K562 (cell line): Measurements from ENCODE around the gene ADM5. TPM values are rescaled to one million over a fixed set of nuclear protein-coding genes. Genes with fewer than 3 reads are reported as not detected.

Experiments
- ADNP ChIP-seq: fragments of 200-800 bp; sonication (Bioruptor generic); IDR thresholded peaks from 2 replicates; pipeline ENCODE4 v1.6.1; 2016; ENCODE audit warnings: missing genetic modification characterization, missing compliant biosample characterization
- ARID1B ChIP-seq: fragments of 450-650 bp; IDR thresholded peaks from 2 replicates; pipeline ENCODE4 v1.6.1; 2016; ENCODE audit warnings: antibody characterized with exemption, mild to moderate bottlenecking, inconsistent platforms
- CCAR2 ChIP-seq: fragments of 200-400 bp; formaldehyde crosslinking; IDR thresholded peaks from 2 replicates; pipeline ENCODE4 v1.6.1; 2017; ENCODE audit warnings: mild to moderate bottlenecking, low read depth, low read length
- FOXJ2 ChIP-seq: fragments of 200-800 bp; sonication (Bioruptor generic); IDR thresholded peaks from 2 replicates; pipeline ENCODE4 v1.6.1; 2016; ENCODE audit warnings: missing genetic modification characterization, missing compliant biosample characterization
- GTF3C2 ChIP-seq: IDR thresholded peaks from 3 replicates; pipeline ENCODE4 v1.6.1; 2011; ENCODE audit warnings: borderline replicate concordance, mild to moderate bottlenecking, moderate library complexity; ENCODE audit not compliant: insufficient read length; ENCODE audit errors: extremely low read depth
- LCOR ChIP-seq: sonication (generic); formaldehyde crosslinking; IDR thresholded peaks from 2 replicates; pipeline ENCODE4 v1.8.0; 2022; ENCODE audit warnings: mild to moderate bottlenecking, missing genetic modification reagents
- PBX2 ChIP-seq, 2 experiments: IDR thresholded peaks in 1 of 2; conservative IDR thresholded peaks in 1 of 2; 2 replicates each; pipeline ENCODE4 v1.6.1; 2016; ENCODE audit warnings: low read depth in 2 of 2, mild to moderate bottlenecking in 1 of 2, missing compliant biosample characterization in 1 of 2, missing genetic modification characterization in 1 of 2, moderate library complexity in 1 of 2
- PHB2 ChIP-seq: fragments of 450-650 bp; IDR thresholded peaks from 2 replicates; pipeline ENCODE4 v1.6.1; 2017; ENCODE audit warnings: low read depth
- RBM34 ChIP-seq: fragments of 200-400 bp; formaldehyde crosslinking; IDR thresholded peaks from 2 replicates; pipeline ENCODE4 v1.6.1; 2018; ENCODE audit warnings: low read length, borderline replicate concordance; ENCODE audit not compliant: insufficient read depth
- RUNX1 ChIP-seq: sonication (generic); IDR thresholded peaks from 2 replicates; pipeline ENCODE4 v1.6.1; 2016; ENCODE audit warnings: antibody characterized with exemption, low read depth
- SMARCB1 ChIP-seq: IDR thresholded peaks from 2 replicates; pipeline ENCODE4 v1.6.1; 2011; ENCODE audit warnings: improper control_type of control experiment, low read depth; ENCODE audit not compliant: insufficient read length
- TAF1 ChIP-seq: IDR thresholded peaks from 2 replicates; pipeline ENCODE4 v1.6.1; 2011; ENCODE audit warnings: mild to moderate bottlenecking, low read length, moderate library complexity; ENCODE audit not compliant: insufficient read depth, control insufficient read depth, severe bottlenecking; ENCODE audit errors: extremely low read depth
- TCF7 ChIP-seq: sonication (generic); IDR thresholded peaks from 2 replicates; pipeline ENCODE4 v1.6.1; 2016; ENCODE audit warnings: antibody characterized with exemption, borderline replicate concordance
- YY1 ChIP-seq, 3 experiments: IDR thresholded peaks; 2 replicates each; pipeline ENCODE4 v1.6.1; 2011; ENCODE audit warnings: low read length in 2 of 3, mild to moderate bottlenecking in 2 of 3, moderate library complexity in 2 of 3, borderline replicate concordance in 1 of 3, control low read depth in 1 of 3, low read depth in 1 of 3; ENCODE audit not compliant: insufficient read depth in 3 of 3, insufficient replicate concordance in 2 of 3, control insufficient read depth in 1 of 3, insufficient read length in 1 of 3; ENCODE audit errors: extremely low read depth in 1 of 3
- ZBTB17 ChIP-seq: fragments of 450-650 bp; formaldehyde crosslinking; IDR thresholded peaks from 2 replicates; pipeline ENCODE4 v1.4.0; 2020; ENCODE audit warnings: mild to moderate bottlenecking
- ZBTB2 ChIP-seq: fragments of 450-650 bp; IDR thresholded peaks from 2 replicates; pipeline ENCODE4 v1.6.1; 2016; ENCODE audit warnings: antibody characterized with exemption
- ZBTB8A ChIP-seq: fragments of 450-650 bp; IDR thresholded peaks from 2 replicates; pipeline ENCODE4 v1.6.1; 2018; ENCODE audit warnings: mild to moderate bottlenecking, moderate library complexity; ENCODE audit not compliant: partially characterized antibody
- ZNF184 ChIP-seq: sonication (generic); formaldehyde crosslinking; IDR thresholded peaks from 2 replicates; pipeline ENCODE4 v1.5.0; 2020; ENCODE audit warnings: missing genetic modification reagents
- ZNF384 ChIP-seq: IDR thresholded peaks from 2 replicates; pipeline ENCODE4 v1.6.1; 2012; ENCODE audit warnings: low read depth, low read length, improper control_type of control experiment
- polyA plus RNA-seq, 8 experiments: library from polyadenylated mRNA; depleted of rRNA in 4 of 8; stranded (reverse) in 5 of 8; unstranded in 3 of 8; fragments of >200 nt; fragmentation: Nextera tagmentation in 2 of 8; fragmentation: Illumina TruSeq in 1 of 8; extraction: Ambion mirVana in 2 of 8; extraction: Trizol in 1 of 8; gene quantifications; 2 replicates each; pipeline versions ENCODE4 v1.2.1 to v1.2.3, GENCODE V29; 2011 to 2014; ENCODE audit warnings: inconsistent platforms in 1 of 8, missing spikeins in 1 of 8
- total RNA-seq, 7 experiments: library from RNA; depleted of rRNA in 6 of 7; stranded (reverse); fragments of >200 nt in 6 of 7; fragmentation: Illumina TruSeq in 2 of 7; extraction: Trizol in 2 of 7; gene quantifications; 2 replicates each; pipeline versions ENCODE4 v1.2.1 to v1.2.3, GENCODE V29; 2011 to 2021; ENCODE audit warnings: low replicate concordance in 1 of 7

The ADM5 gene
- total and polyA plus RNA-seq, 9 of the 15 experiments (the other 6 are each of a cell fraction or from before 2014, with no cell fraction given) = 0.13 to 8.4 (median 2.0) TPM; not detected in 1

- TF ChIP-seq GTF3C2 (no peak), TCF7 (no peak; the same call in 1 of the 2 replicates), TAF1 (peak; percentile 77), ZNF384 (no peak), CCAR2 (no peak), ZNF184 (CRISPR knock-in tag) (no peak), SMARCB1 (no peak), LCOR (no peak), PHB2 (no peak), PBX2 (CRISPR knock-in tag; IDR thresholded peaks at IDR 0.05; ENCODE audit: low read depth) (no peak), PBX2 (tag; conservative IDR thresholded peaks at IDR 0.05; ENCODE audit: low read depth) (no peak), ZBTB17 (peak; percentile 51; the same call in 1 of the 2 replicates), RBM34 (no peak), ZBTB2 (0 out of 2 replicates have a peak, but pooled peaks have one; percentile 34), ZBTB8A (no peak), YY1 (IDR thresholded peaks at IDR 0.05; ENCODE audit: borderline replicate concordance in 1 of 3, control insufficient read depth in 1 of 3, extremely low read depth in 1 of 3, insufficient read depth in 3 of 3, insufficient read length in 1 of 3, insufficient replicate concordance in 2 of 3, low read depth in 1 of 3, low read length in 2 of 3) (peak; percentile 49 to 93 (median 90)), ADNP (tag) (no peak), RUNX1 (no peak), FOXJ2 (tag) (peak; percentile 82), ARID1B (no peak)
These were observed 47.5 kb upstream of the ADM5 start, which contains the start of gene SCAF1 (continued) for GRCh38 chr19:49641688-49642491.
